HG02884 (cell line): Measurements from ENCODE around the gene ARHGEF5.

Experiments
- ATAC-seq: cut with Tn5 transposase; IDR thresholded peaks from one replicate; pipeline ENCODE4 v1.9.1; 2021; ENCODE audit warnings: mild to moderate bottlenecking, moderate library complexity; ENCODE audit not compliant: unreplicated experiment

ARHGEF5 gene

DNA sequence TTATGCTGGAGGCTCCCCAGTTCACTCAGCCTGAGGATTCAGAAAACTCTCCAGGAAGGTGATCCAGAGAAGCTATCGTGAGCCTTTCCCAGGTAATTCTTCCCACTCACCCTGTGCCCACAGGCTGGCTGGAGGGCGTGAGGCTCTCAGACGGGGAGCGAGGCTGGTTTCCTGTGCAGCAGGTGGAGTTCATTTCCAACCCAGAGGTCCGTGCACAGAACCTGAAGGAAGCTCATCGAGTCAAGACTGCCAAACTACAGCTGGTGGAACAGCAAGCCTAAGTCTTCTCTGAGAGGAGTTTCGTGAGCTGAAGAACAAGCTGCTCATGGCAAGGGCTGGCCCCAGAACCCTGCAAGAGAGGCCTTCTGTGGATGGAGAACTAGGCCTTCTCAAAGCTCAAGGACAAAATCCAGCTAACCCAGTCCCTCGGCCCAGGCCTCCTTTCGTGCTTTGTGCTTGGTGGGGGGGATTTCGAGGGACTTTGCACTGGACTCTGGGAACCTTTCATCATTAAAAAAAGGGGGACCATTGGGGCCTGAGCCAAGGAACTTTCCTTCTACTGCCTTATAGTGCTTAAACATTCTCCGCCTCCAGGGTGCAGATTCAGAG lies 24.7 kb downstream of the ARHGEF5 start:
- ATAC-seq = no peak

DNA sequence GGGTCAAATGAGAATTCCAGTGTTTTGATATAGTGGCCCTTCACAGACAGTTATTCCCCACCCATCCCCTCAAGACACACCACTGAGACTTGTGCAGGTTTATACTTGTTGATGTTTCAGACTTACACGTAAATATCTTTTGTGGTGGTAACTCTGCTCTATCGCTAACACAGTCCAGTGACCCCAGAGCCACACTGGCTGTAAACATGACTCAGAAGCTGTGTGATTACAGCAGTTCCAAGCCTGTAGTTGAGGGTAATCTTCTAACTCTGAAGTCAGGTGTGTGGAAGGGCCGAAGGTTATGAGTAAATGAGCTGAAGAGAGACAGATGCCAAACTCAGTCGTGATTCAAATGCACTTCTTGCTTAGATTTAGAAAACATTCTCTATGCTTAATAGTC lies 28.9 kb downstream of the ARHGEF5 start:
- ATAC-seq = peak; percentile 53

DNA sequence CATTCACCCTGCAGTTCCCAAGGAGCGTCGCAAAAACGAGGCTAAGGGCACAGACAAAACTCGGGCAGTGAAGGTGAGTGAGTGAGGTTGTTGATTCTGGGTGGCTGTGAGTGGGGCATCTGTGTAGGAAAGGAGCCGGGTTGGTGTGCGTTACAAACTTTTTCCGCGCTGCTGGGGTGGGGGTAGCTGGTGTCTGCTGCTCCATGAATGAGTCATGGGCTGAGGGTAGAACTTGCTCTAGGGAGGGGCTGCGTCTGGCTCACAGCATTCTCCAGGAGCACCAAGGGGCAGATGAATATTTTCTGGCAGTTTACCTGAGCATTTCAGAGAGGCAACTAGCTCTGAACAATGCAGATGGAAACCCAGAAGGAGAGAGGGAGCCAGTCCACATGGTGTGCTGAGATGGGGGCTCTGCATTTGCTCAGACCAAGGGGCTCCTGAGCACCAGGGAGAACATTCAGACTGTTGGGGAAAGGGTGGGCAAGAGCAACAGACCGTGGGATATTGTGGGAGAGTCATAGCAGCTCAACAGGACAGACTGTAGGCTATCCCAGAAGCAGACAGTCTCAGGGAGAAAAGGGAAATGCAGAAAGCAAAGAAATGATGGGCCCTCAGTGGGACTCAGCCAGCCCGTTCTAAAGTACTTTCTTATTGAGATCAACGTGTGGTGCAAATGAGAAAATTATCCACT lies 29.5 kb downstream of the ARHGEF5 start:
- ATAC-seq = no peak

DNA sequence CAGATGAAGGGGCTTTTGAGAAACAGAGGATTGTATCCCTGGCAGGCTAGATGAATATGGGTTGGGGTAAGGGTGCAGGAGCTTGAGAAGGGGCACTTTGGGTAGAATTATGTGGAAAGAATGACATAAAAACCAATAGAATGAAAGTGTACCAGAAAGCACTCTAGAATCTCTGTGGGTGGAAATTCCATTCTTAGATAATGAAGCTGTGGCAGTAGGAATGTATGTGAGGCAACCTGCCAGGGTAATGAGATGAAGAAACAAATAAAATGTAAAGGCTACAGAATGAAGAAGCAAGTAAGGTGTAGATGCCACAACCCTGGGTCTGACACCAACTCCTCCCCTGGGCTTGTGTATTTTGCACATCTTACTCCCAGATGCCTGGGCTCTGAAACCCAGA lies 31.5 kb downstream of the ARHGEF5 start:
- no peak for ATAC-seq

DNA sequence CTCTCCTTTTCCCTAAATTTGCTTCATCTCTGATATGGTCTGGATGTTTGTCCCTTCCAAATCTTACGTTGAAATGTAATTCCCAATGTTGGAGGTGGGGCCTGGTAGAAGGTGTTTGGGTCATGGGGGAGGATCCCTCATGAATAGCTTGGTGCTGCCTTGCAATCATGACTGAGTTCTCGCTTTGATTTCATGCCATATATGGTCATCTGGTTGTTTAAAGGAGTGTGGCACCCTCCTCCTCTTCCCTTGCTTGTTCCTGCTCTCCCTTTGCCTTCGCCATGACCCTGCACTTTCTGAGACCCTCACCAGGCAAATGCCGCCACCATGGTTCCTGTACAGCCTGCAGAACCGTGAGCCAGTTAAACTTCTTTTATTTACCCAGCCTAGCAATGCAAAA lies 33.7 kb downstream of the ARHGEF5 start:
- ATAC-seq = no peak

DNA sequence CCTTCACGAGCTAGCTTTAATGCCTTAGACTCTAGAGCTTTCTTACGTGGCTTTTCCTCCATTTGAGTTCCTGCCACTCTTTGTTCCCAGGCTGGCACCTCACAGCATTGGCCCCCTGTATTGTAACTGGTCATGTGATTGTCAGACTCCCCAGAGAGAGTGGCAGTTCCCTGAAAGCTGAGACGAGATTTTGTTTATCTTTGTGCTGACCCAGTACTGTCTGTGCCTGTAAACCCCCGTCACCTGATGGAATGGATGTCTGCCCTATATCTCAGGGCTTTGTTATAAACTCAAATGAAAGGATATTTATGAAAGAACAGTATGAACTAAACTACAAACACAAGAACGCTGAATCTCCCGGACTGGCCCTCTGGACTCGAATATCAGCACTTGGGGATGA lies 35.3 kb downstream of the ARHGEF5 start:
- no peak for ATAC-seq

DNA sequence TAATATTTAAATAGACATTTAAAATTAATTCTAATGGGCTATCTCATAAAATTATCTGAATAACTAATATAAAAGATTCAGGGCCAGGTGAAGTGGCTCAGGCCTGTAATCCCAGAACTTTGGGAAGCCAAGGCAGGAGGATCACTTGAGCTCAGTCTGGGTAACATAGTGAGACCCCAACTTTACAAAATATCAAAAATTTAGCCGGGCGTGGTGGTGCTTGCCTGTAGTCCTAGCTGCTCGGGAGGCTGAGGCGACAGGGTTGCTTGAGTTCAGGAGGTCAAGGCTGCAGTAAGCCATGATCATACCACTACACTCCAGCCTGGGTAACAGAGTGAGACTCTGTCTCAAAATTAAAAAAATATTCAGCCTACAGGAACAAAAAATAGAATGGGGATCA lies 35.8 kb downstream of the ARHGEF5 start:
- no peak for ATAC-seq

DNA sequence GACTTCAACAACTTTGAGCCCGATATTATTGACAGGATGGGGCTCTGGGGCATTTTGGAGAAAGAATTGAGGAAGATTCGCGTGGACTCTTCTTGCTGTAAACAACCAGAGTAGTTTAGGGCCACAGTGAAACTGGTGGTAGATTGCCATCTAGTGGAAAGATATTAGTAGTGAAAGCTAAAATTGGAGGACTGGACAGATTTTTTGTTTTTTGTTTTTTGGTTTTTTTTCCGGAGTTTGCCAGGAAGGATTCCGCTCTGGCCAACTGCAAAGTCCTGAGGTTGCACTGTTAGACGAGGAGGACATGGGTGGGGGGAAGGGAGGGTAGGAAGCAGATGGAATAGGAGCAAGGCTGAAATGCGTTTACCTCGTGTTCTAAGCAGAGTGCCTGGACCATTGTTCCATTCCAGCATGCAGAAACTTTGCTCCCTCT lies 36.6 kb downstream of the ARHGEF5 start:
- no peak for ATAC-seq

DNA sequence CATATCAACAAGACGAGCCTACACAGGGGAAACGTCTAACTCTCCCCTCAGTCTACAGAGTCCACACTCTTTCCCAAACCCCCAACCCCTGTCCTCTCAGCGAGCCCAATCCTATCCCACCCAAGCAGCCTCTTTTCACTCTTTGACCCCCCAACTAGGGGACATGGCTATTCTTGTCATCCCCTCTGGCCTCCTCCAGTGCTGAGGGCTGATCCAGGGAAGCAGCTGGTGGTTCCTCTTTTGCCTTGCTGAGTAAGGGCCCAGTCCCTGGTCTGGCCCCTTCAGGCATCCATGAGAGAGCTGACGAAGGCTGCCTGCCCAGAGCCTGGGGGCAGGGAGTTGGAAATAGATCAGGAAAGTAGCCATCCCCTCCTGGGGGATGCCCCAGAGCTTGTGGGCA lies 41.9 kb downstream of the ARHGEF5 start:
- no peak for ATAC-seq

DNA sequence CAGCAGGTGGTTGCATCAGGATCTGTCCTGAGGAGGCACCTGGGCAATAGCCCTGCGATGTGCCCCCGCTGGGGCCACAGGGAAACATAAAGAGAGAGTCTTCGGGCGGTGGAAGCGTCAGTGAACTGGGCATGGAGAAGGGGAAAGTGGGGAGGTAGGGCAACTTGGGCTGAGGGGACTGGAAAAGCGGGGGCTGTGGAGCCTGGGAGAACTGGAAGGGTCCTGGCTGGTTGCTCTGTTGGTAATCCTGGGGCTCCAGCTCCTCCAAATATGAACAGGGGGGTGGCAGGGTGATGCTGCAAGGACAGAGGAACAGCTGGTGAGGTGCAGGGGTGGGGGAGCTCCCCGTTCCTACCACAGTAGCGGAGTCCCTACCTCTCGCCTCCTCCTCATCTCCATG lies 43.1 kb downstream of the ARHGEF5 start:
- ATAC-seq = no peak

DNA sequence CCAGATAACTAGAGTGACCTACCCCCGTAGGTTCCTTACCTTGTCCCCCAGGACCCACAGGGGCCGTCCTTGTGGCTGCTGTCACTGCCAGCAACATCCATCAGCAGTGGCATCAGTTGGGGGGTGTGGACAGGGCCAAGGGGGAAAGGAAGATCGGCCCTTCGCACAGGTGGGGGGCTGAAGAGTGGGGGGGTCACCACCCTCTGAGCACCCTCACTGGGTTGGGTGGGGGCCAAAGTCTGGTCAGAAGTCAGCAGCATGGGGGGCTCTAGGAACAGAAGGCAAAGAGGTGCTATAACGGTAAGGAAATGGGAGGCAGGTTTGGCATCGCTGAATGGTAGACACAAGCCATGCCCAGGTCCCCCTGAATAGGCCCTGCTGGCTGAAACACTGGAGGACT lies 43.7 kb downstream of the ARHGEF5 start:
- ATAC-seq = no peak

DNA sequence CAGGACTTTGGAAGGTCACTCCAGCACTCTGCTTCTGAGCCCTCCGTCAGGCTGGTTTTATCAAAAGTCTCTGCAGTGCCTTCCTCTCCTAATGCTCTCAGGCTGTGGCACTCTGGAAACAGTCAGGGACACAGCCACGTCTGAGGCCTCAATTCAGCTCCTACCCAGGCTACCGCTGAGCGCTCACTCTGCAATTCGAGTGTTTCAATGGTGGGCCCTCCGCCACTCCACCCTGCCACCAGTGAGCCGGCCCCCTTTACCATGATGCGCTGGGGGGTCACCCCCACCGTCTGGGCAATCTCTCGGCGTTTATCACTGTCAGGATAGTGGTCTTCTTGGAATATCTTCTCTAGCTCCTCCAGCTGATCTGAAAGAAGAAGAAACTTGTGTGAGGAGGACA lies 44.7 kb downstream of the ARHGEF5 start:
- ATAC-seq = no peak

DNA sequence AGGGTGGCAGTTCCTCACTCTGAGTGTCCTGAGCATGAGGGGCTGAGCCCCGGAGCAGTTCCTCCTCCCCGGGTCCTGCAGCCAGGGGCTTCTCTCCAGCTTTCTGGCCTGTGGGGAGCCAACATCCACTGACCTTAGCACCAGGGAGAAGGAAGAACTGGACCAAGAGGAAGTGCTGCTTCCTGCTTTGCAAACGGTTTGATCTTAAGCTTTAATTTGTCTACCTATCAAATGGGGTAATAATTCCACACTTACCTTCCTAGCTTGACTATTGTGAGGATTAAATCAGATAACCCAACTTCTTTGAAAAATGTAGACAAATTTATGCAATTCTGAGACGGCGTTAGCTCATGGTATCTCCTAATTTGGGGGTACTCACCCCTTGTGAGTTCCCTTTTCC lies 46.3 kb downstream of the ARHGEF5 start:
- no peak for ATAC-seq

DNA sequence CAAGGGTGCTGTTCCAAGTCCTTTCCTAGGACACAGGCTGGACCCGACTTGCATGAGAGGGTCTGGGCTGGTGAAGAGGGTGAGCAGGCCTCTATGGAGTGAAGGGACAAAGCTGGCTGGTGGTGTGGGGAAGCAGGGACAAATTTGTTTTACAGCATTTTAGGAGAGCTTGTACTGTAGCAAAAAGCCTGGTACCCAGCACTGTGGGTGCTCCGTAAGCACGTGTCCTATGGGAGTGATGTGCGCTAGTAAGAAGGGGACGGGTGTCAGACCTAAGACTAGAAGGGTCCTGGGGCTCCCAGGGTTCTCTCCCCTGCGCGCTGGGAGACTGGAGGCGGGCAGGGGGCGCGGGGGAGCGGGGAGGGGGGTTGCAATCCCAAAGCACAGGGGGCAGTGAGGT lies 47.9 kb downstream of the ARHGEF5 start:
- ATAC-seq = no peak

DNA sequence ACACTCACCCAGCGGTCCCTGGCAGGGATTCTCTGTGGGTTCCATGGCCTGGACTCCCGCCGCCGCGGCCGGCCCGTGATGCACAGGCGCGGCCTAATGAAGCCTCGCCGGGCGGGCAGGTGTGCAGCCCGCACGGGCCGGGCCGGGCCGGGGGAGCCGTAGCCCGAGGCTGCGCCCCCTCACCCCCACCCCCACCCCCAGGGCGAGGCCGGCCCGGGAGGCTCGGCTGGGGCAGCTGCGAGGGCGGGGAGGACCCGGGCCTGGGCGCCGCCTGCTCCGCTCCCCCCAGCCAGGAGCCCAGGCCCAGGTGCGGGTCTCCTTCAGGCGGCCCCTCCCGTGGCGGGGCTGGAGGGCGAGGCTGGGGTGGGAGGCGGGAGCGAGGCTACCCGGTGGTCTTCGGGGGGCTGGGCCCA lies 48.5 kb downstream of the ARHGEF5 start, which contains the start of gene NOBOX:
Gene NOBOX (minus strand): TSS at position 45 of the 413 bp plus-strand sequence.
- ATAC-seq = no peak

DNA sequence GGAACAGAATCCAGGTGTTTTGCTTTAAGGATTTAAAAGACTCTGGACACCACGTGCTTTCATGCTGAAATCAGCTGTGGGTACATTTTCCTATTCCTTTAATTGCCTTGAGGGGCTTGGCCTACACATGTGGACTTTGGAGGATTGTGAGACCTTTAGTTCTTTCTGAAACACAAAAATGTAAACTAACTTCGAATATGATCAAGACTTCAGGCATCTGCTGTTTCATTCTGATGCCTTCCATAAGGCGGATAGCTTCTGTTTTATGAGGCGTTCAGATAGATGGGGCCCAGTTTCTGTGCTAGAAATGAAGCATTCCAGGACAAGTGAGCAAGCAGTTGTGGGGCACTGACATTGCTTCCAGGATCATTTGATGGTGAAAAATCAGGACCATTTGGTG lies 49.7 kb downstream of the ARHGEF5 start:
- no peak for ATAC-seq

DNA sequence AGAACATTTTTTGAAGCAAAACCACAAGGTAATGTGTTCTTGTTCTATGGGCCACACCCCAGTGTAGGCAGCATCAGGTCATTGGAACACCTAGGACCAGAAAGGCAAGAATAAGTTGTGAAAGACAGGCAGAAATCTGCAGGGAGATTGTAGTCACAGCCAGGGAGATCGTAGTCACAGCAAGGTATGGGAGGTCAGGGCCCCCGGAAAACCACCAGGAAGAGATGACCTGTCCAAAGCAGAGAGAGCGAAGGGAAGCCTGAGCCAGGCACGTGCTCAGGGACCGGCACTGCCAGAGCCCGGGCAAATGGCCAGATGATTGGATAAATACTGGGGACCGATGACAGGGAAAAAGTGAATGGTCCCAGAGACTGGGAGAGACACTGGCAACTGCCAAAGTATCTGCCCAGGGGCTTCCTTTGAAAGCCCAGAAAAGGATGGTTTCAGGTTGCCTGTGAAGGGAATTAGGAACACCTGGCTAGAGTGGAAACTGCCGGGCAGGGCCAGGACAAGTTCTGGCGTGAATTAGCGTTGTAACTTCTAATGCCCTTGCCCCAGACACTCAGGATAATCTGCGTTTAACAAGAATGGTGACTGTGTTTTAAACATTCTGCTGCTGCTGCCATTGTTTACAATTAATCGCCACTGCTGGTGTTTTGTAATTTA lies 52.2 kb downstream of the ARHGEF5 start:
- no peak for ATAC-seq

DNA sequence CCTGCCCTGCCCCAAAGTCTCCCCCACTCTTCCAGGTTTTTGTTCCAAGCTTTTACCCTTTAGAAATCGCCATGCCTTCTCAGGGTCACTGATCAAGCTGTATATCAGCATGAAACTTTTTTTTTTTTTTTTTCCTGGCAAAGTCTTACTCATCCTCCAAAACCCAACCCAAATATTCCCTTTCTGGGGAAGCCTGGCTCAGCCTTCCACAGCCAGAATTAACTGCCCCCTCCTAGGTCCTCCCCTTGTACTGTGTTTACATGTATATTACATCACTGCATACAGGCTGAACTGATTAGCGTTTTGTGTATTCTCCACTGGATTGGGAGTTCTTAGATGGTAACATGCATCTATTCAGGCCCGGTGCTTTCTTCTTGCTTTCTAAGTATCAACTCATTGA lies 52.9 kb downstream of the ARHGEF5 start:
- ATAC-seq = no peak

DNA sequence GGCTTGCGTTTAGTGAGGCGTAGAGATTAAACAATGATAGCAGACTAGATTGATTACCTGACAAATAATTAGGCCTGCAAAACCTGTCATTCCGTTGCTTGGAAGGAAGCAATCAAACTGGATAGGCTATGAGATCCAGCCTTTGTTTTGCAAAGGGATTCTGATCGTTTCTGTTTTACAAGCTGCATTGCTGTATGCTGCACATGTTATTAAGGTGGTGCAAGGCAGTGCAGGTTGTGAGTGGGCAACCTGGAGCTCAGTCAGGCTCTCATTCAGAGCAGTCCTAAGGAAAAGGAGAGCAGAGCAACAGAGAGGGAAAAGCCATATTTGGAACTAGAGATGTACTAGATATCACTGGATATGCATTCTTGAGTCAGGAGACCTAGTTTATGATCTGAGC lies 55.2 kb downstream of the ARHGEF5 start:
- no peak for ATAC-seq

DNA sequence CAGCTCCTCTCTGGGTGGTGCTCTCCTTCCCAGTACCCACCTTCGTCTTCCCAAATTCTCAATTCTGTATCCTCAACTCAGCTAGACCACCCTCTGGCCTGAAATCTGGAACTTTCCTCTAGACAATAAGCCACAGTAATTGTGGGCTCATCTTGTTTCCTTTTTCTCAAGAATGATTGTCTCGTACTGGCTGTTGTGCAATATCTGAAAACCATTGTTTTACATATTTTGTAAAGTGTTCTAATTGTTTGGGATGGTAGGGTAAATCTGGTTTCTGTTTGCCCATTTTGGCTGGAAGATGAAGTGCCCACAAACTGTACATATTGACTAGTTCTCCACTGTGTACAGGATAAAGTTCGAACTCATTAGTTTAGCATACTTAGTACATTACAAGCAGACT lies 59.6 kb downstream of the ARHGEF5 start:
- no peak for ATAC-seq

DNA sequence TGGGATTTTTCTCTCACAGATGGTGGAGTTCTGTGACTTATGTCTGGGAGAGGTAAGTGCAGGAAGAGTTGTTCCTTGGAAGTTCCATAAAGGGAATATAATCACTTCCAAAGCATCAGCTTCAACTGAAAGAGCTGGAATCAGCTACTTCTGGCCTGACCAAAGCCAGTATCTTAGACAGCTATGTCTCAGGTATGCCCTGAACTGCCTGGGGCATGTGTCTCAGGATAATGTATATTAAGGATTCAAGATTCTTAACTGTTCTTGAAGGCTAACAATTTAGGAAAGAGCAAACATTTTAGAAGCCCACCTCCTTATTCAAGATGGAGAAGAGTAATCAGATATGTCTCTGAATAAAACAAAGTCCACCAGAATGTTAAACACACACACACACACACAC lies 60.7 kb downstream of the ARHGEF5 start:
- ATAC-seq = no peak

DNA sequence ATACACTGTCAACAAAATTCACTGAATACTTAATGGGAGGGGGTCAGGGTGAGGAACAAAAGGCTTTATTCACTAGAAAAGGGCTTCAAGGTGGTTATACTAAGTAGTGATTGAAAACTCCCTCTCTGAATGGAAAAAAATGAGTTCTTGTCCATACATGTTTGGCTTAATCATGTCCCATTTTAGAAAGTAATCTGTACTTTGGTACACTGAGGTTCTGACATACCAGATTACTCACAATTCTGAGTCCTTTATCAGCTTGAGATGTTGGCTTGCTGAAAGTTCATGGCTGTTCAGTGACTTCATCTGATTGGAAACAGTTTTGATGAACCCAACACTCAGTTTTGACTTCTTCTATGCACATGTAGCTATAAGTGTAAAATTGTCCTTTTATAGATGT lies 61.1 kb downstream of the ARHGEF5 start:
- ATAC-seq = no peak
